ENCODE measurements around the gene KCNAB2.
A peak's percentile ranks its signal among the peaks of the same experiment; 100 is the strongest.

Gene KCNAB2

DNA sequence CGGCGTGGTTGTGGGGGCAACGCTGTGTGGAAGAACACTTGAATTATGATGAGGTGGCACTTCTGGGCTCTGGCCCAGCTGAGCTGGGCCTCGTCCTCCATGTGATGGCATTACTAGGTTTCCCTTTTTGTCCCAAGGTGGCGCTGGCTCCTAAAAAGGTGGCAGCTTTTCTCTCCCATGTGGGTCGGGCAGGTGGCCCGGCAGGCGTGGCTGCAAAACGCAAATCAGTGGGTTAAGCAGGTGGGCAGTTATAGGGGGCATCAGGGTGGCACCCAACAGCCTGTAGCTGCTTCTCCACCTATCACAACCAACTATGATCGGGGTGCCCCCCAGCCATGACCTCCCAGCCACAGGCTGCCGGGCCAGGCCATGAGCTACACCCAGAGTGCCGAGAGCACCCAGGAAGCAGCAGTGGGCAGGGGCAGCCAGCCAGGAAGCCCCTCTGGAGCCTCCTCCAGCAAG, 59.6 kb downstream of the KCNAB2 start:
- peak; percentile 79 for TF ChIP-seq CTCF (IDR thresholded peaks at IDR 0.05)
- TF ChIP-seq ZFX (IDR thresholded peaks at IDR 0.05; ENCODE audit: borderline replicate concordance) = no peak
- H3K27ac ChIP-seq = no peak overlapping the region

- H3K27ac ChIP-seq = no peak overlapping the region
- TF ChIP-seq CTCF (IDR thresholded peaks at IDR 0.05) (no peak), ZFX (IDR thresholded peaks at IDR 0.05; ENCODE audit: borderline replicate concordance) (no peak)
Measured at GRCh38 chr1:6105763-6106162, 60.1 kb downstream of the KCNAB2 start.

DNA sequence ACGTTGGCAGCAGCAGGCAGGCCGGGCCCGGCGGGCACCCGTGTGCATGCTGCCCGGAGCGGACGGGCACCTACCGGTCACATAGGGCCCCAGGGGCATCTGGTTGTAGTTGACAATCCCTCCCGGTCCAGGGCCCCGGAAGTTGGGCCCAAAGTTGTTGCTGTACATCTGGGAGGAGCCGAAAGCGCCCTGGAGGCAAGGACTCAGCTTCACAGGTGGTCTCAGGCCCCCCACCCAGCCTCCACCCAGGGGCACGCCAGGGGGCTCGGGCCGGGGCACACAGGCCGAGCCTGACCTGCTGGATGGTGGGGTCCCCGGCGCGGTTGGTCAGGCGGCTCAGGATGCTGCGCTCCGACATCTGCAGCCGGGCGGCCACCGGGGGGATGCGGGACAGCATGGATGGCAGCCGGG, 60.6 kb downstream of the KCNAB2 start:
- TF ChIP-seq CTCF (IDR thresholded peaks at IDR 0.05) = no peak
- TF ChIP-seq ZFX (IDR thresholded peaks at IDR 0.05; ENCODE audit: borderline replicate concordance) = no peak
- H3K27ac ChIP-seq = no peak overlapping the region

- H3K27ac ChIP-seq = no peak overlapping the region
- no peak for TF ChIP-seq ZFX (IDR thresholded peaks at IDR 0.05; ENCODE audit: borderline replicate concordance)
- no peak for TF ChIP-seq CTCF (IDR thresholded peaks at IDR 0.05)
Measured at GRCh38 chr1:6106977-6107376, 61.3 kb downstream of the KCNAB2 start.

GRCh38 chr1:6107409-6108356, 62.0 kb downstream of the KCNAB2 start:
- H3K27ac ChIP-seq = no peak overlapping the region
- TF ChIP-seq ZFX (IDR thresholded peaks at IDR 0.05; ENCODE audit: borderline replicate concordance) (no peak), CTCF (IDR thresholded peaks at IDR 0.05) (no peak)

- TF ChIP-seq ZFX (IDR thresholded peaks at IDR 0.05; ENCODE audit: borderline replicate concordance) (no peak), CTCF (IDR thresholded peaks at IDR 0.05) (no peak)
Measured at GRCh38 chr1:6108476-6108875, 62.8 kb downstream of the KCNAB2 start.

DNA sequence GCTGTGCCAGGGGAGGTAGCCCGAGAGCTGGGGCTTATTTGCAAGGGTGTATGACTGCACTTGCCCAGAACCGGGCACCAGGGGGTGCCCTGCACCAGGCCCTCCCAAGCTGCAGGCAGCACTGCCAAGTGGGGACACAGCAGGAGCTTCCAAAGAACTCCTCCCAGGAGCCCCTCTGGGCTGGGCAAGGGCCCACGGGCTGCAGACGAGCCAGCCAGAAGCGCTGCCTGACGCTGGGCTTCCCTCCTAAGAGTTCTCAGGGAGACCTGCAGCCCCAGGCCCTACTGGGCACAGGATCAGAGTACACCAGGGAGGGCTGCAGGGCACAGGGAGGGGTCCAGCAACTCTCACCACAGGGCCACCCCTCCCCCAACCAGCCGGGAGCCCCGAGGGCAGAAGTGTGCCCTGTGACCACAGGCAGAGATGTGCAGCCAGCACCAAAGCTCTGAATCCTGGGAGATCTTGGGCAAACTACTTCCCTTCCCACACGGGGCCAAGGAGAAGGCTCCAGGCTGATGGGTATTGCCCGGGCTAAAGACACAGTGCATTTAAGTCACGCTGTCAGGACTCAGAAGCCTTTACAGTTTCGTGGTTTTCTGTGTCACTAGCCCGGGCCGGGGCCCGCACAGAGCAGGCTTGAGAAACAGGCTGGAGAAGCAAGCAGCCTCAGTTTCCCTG, 63.4 kb downstream of the KCNAB2 start:
- TF ChIP-seq ZFX (IDR thresholded peaks at IDR 0.05; ENCODE audit: borderline replicate concordance) (no peak), CTCF (IDR thresholded peaks at IDR 0.05) (peak; percentile 49; the same call in 1 of the 2 replicates)
- no peak overlapping the region for H3K27ac ChIP-seq

More at GRCh38 chr1:6108476-6108875, 62.8 kb downstream of the KCNAB2 start:
- no peak overlapping the region for H3K27ac ChIP-seq
